GM19455 (cell line): ENCODE measurements around the gene TMEM63B.
"Not testable (repeated sequence)": the region's sequence is repeated elsewhere in the genome, so short reads cannot be mapped to it uniquely, and the experiment has no call there.

Experiments used
- ATAC-seq: cut with Tn5 transposase; IDR thresholded peaks from one replicate; pipeline ENCODE4 v1.9.1; 2021; ENCODE audit not compliant: unreplicated experiment

TMEM63B gene

GRCh38 chr6:44094403-44095242 is 32.7 kb upstream of the TMEM63B start:
- ATAC-seq = no peak

GRCh38 chr6:44095243-44095623 is 32.1 kb upstream of the TMEM63B start:
- not testable (repeated sequence) for ATAC-seq

GRCh38 chr6:44096612-44097011 is 30.7 kb upstream of the TMEM63B start:
- no peak for ATAC-seq

- ATAC-seq = no peak
These were observed 29.5 kb upstream of the TMEM63B start for GRCh38 chr6:44097782-44098317.

- no peak for ATAC-seq
These were observed 28.2 kb upstream of the TMEM63B start for GRCh38 chr6:44099192-44099591.

- no peak for ATAC-seq
These were observed 27.2 kb upstream of the TMEM63B start for GRCh38 chr6:44100088-44100550.

- no peak for ATAC-seq
These were observed 25.5 kb upstream of the TMEM63B start for GRCh38 chr6:44101832-44102231.

GRCh38 chr6:44102527-44102926 is 24.8 kb upstream of the TMEM63B start:
- ATAC-seq = no peak

GRCh38 chr6:44104481-44105021 is 22.8 kb upstream of the TMEM63B start:
- no peak for ATAC-seq

GRCh38 chr6:44105146-44105545 is 22.2 kb upstream of the TMEM63B start:
- no peak for ATAC-seq

- no peak for ATAC-seq
These were observed 21.2 kb upstream of the TMEM63B start for GRCh38 chr6:44105993-44106740.

- no peak for ATAC-seq
These were observed 20.3 kb upstream of the TMEM63B start for GRCh38 chr6:44107017-44107416.

GRCh38 chr6:44108471-44108870 is 18.9 kb upstream of the TMEM63B start:
- no peak for ATAC-seq

- no peak for ATAC-seq
These were observed 18.1 kb upstream of the TMEM63B start for GRCh38 chr6:44109212-44109611.

GRCh38 chr6:44110005-44110676 is 17.2 kb upstream of the TMEM63B start:
- no peak for ATAC-seq

GRCh38 chr6:44110966-44111365 is 16.4 kb upstream of the TMEM63B start:
- ATAC-seq = no peak

- no peak for ATAC-seq
These were observed 15.6 kb upstream of the TMEM63B start for GRCh38 chr6:44111434-44112417.

GRCh38 chr6:44113414-44113813 is 13.9 kb upstream of the TMEM63B start:
- ATAC-seq = no peak

GRCh38 chr6:44115866-44116265 is 11.5 kb upstream of the TMEM63B start:
- ATAC-seq = no peak
